Measurements from ENCODE around the gene BMP6.

Gene BMP6

DNA sequence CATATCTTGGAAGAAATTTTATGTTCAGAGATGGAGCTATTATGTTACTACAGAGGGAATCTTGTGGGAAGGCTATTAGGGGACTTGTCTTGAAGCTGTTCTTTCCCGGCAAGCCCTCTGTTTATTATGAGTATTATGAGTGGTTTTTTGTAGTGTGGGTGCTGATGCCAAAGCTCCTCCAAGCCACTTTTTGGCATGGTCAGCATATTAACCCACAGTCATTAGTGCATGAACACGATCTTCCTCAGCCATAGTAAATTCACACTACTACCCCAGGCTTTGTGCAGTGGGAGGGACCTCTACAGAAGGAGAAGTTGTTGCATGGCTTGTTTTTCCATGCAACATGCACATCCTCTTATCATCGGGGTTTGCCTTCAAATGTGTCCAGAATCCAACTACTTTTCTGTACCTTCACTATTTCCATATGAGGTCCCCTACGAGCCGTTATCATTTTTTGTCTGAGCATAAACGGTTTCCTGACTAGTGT lies 6.5 kb upstream of the BMP6 start:
- DNase-seq (ENCODE audit: low spot score): no peak

DNA sequence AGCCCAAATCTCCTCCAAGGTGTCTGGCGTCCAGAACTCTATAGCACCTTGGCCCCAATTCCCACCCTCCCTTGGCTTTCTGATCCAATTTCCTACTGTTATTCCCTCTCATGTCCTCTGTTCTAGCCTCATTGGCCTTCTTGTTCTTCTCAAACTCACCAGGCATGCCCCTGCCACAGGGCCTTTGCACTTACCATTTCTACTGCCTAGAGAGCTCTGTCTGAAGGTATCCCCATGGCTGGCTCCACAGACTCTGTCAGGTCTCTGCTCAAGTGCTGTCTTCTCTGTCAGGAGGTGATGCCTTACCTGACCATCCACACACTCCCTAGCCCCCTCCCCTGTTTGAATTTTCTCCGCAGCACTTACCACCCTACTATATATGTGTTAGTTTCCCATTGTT lies 5.6 kb upstream of the BMP6 start:
- DNase-seq (ENCODE audit: low spot score): no peak

DNA sequence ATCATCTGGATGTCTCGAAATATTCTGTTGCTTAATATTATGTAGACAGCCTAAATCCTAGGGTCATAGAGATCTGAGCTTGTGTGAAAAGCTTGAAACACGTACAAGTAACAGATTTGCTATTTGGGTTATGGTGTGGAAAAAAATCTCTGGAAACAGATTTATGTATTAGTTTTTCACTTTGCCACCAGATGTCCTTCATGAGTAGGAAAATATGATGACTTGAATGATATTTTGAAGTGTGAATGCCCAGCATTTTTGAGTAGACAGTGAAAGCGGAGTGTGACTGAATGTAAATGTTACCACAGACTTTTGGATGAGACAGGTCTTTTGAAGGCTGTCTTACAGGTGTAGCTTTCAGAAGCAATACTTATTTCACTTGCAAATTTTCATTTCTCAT lies 4.2 kb upstream of the BMP6 start:
- DNase-seq (ENCODE audit: low spot score): peak; percentile 63

DNA sequence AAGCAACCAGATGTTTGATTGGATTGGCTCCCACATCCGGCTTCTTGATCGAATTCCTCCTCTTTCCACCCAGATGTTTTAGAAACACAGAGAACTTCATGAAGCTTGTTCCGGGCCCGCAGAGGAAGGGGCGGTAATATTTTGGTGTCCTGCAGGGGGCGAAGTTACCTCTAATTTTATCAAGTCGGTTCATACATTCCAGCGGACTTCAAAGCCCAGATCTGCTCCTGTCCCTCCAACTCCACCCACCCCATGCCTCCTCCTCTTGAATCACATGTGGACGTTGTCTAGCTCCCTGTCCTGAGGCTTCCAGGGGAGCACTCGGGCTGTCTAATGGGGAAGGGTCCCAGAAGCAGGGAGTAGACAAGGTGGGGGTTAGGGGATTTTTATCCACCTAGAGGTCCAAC lies 2.9 kb upstream of the BMP6 start:
- DNase-seq (ENCODE audit: low spot score): peak; percentile 79

DNA sequence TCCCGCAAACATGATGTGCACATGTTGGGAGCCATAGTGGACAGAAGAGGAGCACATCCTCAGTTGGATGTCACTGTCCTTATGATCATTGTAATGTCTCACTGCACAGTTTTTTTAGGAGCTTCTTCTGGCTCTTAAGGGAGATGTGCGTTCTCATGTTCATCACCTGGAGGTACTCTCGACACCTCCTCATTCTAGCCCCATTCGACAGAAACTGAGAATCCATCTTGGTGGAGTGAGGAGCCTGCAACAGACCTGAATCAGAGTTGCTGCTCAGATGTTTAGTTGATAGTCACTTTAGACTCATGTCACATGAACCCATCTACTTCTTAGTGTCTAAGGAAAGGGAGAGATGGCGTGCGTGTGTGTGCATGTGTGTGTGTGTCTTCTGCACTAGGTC lies 2.3 kb upstream of the BMP6 start:
- DNase-seq (ENCODE audit: low spot score): no peak

DNA sequence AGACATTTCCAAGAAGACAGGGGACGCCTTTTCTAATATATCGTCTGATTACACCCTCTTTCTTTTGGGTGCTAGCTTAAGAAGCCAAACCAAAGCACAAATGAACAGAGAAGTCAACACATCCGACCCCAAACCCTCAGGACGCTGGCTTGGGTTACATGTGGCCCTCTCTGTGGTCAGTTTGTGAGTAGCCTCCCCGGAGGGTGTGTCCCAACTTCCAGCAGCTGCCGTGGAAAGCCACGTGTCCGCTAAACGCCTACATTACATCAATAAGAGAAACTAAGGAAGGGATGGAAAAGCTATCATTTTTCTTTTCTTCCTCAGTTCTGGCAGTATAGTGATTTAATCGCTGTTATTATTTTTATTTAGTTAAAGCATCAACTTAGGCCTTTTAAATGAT lies 487 bp upstream of the BMP6 start:
- DNase-seq (ENCODE audit: low spot score): no peak

DNA sequence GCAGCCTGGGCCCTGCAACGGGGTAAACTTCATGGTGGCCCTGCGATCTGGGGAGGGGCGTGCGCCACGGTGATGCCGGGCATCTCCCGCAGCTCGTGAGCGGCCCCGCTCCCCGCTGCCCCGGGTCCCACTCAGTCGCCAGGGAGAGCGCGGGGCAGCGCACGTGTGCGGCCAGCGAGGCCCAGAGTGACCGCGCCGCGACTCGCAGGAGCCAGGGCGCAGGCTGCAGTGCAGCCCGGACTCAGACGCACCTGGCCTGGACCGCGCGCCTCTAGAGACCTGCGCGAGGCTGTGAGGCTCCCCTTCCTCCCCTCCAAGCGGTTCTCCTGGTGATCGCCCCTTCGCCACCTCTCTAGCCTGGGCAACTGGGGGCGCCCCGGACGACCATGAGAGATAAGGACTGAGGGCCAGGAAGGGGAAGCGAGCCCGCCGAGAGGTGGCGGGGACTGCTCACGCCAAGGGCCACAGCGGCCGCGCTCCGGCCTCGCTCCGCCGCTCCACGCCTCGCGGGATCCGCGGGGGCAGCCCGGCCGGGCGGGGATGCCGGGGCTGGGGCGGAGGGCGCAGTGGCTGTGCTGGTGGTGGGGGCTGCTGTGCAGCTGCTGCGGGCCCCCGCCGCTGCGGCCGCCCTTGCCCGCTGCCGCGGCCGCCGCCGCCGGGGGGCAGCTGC lies 652 bp downstream of the BMP6 start:
- peak; percentile 35 for DNase-seq (ENCODE audit: low spot score)

DNA sequence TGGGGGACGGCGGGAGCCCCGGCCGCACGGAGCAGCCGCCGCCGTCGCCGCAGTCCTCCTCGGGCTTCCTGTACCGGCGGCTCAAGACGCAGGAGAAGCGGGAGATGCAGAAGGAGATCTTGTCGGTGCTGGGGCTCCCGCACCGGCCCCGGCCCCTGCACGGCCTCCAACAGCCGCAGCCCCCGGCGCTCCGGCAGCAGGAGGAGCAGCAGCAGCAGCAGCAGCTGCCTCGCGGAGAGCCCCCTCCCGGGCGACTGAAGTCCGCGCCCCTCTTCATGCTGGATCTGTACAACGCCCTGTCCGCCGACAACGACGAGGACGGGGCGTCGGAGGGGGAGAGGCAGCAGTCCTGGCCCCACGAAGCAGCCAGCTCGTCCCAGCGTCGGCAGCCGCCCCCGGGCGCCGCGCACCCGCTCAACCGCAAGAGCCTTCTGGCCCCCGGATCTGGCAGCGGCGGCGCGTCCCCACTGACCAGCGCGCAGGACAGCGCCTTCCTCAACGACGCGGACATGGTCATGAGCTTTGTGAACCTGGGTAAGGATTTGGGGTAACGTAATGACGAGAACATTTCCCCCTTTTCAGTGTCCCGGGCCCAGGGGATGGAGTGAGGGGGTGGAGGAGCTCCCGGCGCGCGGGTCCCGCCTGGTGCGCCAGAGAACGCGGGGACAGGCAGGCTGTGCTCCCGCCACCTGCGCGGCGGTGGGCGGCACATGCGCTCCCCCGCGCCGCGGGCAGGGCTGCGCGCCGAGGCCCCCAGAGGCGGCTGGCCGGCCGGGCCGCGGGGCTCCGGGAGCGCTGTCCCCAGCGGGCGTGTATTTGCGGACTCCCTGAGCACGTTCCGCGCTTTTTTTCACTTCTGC lies 1.4 kb downstream of the BMP6 start:
- DNase-seq (ENCODE audit: low spot score): peak; percentile 44

DNA sequence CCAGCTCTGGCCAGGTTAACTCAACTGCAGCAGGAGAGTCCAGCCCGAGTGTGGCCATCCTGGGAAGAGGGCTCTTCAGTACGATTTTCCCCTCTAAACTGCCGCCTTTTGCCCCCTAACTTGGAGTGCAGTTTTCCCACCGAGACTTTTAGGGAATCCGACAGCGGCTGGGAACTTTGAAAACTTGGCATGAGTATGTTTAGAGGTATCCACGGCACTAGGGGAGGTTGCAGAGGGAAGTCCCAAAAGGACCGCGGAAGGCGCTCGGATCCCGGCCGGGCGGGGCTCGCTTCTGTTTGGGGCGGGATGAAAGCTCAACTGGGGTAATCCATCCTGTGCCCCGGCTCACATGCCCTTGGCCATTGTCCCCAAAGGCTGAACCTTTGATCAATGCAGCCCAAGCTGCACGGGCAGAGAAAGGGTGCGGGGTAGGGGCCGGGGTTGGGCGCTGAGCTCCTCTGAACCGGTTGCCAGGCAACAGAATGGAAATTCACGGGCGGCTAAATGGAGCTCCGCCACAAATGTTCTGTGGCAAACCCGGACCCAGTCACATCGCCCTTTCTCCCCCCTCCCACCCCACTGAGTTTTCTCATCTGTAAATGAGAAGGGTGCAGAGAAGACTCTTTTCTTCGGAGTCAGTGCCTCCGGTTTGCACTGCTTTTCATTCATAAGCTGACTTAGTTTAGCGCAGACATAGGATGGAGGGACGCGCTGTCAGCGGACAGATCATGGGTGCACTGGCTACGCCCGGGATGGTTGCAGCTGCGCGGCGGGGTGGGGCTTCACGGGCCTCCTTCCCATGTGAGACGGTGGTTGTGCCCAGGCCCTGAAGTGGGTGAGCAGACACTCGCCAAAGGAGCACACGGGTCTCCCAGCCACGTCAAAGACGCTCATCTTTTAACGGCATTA lies 2.3 kb downstream of the BMP6 start:
- peak; percentile 70 for DNase-seq (ENCODE audit: low spot score)

DNA sequence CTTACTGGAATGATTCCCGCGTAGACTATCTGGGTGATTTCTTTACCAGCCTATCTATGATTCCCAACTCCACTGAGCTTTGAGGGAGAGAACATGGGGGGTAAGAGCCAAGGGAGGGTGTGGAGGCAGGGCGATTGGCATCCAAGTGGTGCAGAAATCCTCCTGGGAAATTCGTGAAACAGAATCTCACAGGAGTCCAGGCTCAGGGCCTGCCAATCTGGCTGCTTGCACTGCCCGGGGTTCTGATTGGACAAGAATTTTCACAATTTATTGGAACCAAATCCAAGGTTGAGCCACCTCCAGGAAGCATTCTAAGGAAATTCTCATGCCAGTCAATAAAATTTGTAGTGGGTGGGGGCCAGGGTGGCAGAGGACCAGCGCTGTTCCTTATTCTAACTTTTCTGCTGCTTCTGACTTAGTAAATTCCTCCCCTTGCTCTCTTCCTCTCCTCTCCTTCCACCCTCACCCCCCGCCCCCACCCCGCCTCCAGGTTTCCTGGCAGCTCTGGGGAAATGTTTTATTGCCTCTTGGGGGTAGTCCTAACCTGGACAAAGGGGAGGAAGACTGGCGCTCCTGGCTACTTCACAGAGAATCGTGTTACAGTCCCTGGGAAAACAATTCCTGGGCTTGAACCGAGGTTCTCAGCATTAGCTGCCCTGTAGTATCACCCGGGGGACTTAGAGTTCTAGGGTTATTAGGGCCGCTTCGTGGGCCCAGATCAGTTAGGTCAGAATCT lies 3.1 kb downstream of the BMP6 start:
- DNase-seq (ENCODE audit: low spot score): peak; percentile 34

DNA sequence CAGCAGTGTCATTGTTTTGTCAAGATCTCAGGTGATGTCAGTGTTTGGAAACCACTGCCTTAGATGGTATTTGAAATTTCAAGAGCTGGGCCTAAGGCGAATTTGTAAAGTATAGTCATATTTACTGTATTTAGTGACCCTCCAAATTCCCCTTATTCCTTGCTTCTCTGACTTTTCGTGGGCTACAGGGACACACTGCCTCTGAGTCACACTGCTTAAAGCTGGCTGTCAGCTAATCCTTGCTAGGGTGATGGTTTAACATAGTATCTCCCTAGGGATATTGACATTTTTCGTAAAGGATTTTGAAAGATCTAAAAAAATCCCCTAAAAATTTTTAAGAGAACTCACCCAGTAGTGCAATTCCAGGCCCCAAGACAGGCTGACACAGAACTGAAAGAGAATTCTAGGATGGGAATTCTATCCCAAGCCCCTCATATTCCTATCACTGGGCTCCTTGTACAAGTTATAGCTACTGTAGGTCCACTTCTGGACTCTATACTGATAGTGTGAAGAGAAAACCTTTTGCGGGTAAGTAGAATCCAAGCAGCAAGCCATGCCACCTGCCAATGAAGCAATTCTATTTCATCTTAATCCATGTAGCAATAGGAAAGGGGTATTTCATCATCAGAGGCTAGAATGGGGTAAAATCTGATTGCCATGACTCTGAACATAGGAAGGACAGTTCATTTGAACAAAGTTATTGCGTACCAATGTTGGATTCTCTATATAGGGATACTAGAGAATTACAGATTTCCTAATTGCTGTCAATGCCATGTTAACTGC lies 4.3 kb downstream of the BMP6 start:
- peak; percentile 12 for DNase-seq (ENCODE audit: low spot score)

DNA sequence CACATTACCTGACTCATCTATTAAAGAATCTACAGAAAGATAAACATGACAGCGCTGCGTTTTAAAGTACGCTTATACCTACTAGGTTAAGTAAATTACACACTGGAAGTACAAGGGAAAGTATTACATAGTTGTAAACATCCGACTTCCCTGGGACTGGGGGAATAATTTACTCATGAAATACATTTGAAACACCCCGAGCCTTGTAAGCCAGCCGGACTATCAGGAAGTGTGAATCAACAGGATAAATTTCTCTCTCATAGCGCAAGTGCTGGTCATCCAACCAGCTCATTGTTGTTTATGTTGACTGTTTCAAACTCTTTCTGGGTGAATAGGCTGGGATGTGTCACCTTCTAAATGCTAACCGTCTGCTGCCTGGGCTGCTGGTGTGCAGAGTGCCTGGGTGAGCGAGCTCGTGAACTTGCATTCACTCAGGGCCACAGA lies 4.9 kb downstream of the BMP6 start:
- peak; percentile 81 for DNase-seq (ENCODE audit: low spot score)

DNA sequence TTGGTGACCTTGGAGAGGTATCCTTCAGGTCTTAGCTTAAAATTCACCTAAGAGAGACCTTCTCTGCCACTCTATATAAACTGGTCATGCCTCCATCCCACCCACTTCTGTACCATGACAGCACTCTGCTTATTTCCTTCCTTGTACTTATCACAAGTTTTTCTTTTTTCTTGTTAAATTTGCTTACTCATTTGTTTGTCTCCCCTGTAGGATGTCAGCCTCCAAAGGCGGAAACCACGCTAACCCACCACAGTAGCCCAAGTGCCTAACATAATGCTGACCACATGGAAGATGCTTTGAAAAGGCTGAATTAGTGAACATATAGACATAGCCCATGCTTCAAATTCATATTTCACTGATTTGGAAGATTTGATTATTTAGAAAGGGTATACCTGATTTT lies 5.4 kb downstream of the BMP6 start:
- DNase-seq (ENCODE audit: low spot score): no peak

DNA sequence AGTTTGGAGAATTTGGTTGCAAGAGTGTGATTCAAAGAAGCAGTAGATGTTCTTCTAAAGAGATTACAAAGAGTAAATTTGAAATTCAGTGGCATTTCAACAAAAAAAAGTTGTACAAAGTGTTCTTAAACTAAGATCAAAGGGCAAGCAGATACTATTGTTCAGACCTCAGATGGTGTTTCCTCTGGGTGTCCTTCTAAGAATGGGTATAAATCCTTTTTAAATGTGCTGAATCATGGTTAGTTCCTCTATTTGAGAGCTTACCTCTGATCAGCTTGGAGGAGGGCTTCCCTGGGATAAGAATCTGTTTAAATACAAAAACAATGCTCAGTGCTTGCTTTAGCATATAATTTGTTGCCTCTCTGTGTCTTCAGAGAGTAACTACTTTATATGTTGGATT lies 6.3 kb downstream of the BMP6 start:
- peak; percentile 14 for DNase-seq (ENCODE audit: low spot score)

DNA sequence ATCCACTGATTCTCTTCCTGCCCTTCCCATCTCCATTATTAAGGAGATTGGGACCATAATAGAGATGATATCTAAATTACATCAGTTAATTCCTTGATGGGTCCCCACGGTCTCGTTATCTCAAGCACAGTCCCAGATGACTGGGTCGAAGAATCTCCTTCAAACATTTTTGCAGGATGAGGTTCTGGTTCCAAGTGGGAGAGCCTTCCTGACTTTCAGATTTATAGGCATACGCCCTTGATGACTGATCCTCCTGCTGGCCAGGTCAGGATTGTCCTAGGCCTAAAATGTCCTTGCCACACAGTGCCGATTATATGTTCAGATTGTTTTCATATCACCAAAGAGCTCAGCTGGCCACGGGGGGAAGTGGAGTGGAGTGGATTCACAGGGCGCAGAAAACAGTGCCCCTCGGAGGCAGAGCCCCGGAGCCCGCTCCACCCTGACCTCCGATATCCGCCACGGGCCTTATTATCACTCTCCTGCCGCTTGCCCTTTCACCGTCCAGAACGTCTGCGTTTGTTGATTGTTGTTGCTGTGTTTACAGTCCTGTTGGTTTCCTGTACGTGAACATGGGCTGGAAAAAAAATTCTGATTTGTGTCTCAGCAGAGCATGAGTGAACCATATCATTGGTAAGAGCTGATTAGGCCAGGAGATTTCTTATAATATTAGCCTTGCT lies 8.9 kb downstream of the BMP6 start:
- DNase-seq (ENCODE audit: low spot score): no peak

DNA sequence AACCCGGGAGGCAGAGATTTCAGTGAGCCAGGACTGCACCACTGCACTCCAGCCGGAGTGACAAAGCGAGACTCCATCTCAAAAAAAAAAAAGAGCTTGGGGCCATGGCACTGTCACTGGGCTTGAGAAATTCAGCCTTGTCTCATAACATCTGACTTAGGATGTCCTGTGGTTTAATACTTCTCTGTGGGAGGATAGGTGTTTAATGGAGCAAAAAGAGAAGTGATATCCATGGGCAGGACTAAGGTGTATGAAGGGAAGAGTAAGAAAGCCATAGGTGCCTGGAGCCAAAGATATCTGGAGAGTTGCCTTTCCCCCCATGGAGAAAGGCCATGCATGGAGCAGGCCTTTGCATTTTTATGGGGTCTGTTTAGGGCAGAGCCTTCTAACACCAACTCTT lies 11.2 kb downstream of the BMP6 start:
- no peak for DNase-seq (ENCODE audit: low spot score)

DNA sequence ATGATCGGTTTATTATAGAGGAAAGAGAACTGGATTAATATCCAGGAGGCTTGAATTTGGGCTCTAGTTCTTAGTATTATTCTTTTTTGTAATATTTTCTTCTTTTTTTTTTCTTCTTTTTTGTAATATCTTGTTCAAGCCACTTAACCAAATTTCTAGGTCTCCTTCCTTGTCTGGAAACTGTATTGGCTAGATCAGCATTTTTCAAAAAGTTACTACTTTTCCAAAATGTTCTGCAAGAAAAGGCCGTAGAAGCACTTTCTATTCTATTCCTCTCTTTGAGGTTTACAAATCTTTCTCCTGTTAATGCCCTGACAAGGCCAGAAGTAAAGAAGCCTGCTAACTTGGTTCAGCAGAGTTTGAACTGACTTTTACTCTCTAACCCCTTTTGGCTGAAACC lies 12.0 kb downstream of the BMP6 start:
- DNase-seq (ENCODE audit: low spot score): no peak

DNA sequence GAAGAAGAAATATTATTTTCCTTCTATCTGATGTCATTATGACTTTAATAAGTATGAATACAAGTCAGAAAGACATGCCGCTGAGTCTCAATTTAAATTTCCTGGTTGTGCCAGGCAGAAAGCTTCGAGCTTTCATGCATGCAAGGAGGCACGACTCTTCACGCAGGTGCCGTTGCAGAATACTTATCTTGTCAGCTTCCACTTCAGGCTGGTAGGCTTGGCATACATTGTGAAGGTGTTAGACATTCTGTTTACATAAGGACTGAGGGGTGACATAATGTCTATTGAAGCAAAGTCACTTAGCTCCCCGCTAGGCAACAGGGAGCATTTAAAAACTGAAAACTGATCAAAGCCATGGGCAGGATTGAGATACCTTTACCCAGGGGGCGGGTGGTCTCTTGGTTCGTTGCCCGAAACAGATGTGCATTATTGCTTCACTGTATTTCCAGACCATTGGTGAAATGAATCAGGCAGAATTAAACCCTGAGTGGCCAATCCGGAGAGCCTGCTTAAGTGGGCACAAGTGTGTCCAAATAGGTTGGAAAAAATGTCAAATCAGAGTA lies 16.4 kb downstream of the BMP6 start:
- DNase-seq (ENCODE audit: low spot score): no peak

DNA sequence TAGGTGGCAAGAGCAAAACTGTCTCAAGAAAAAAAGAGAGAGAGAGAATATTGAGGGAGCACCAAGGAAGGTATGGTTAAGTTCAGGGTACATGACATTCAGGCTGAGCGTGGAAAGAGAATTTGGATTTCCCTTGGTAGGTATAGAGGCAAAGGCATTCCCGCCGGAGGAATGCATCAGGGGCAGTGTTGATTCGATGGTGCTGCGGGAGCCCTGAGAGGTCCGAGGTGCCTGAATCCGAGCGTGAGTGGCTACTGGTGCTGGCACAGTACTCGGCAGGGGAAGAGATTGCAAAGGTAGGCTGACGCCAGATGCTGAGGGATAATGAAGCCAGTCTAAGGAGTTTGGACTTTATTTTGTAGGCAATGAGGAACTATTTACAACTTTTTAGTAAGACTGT lies 20.0 kb downstream of the BMP6 start:
- DNase-seq (ENCODE audit: low spot score): no peak

DNA sequence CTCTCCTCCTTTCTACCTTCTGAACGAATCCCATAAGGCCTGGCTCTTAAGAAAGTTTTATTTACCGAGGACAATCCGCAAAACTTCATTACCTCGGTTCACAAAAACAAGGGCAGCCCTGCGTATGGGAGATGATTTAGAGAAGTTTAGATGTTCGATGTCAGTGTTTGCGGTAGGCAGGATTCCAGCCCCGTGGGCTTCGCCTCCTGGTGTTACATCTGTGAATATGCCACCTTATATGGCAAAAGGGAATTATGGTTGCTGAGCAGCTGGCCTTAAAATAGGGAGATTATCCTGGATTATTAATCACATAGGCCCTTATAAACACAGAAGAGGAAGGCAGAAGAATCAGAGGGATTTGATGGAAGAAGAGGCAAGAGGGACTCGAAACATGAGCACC lies 21.1 kb downstream of the BMP6 start:
- DNase-seq (ENCODE audit: low spot score): no peak
